GM19238 (cell line): ENCODE measurements around the gene PHKB.

Experiments
- DNase-seq: peaks from one replicate; pipeline ENCODE4 v3.0.0; 2011; ENCODE audit warnings: low spot score; ENCODE audit not compliant: insufficient read length

Gene PHKB

DNA sequence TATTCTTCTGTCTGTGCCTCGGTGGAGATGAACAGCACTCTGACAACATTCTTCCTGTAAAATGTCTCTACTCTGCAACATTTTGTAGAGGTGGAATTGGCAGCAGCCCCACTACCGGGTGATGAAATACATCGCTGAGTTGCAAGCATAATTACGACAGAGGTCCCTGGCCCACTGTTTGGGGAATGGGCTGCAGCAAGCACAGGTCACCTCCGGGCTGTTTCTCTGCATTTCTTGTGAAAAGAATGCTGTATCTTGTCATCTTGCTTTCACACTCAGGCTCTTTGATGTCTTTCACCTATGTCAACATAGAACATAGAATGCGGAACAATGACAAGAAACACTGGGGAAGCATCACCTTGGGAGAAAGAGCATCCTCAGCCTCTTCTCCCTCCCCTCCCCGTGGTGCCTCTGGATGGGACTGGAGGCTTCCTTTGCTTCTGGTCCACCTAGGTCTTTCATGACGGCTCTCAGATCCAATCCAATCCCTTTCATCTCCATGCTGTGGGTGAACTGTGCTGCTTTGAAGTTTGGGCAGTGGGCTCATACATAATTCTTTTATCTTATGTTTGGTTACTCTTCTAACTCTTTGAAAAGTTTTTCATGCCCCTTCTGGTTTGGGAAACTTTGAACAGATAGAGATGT is 265.0 kb downstream of the PHKB start:
- no peak for DNase-seq

DNA sequence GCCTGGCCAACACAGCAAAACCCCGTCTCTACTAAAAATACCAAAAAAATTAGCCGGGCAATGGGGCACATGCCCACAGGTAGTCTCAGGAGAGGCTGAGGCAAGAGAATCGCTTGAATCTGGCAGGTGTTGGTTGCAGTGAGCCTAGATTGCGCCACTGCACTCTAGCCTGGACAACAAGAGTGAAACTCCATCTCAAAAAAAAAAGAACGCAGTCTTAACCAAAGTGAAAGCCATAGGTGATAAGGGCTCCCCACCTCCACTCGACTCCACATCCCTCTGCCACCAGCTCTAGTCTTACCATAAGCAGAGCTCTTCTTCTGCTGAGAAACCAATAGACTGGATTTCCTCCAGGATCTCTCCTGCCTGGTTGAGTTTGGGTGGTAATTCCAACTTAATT is 266.0 kb downstream of the PHKB start:
- no peak for DNase-seq

DNA sequence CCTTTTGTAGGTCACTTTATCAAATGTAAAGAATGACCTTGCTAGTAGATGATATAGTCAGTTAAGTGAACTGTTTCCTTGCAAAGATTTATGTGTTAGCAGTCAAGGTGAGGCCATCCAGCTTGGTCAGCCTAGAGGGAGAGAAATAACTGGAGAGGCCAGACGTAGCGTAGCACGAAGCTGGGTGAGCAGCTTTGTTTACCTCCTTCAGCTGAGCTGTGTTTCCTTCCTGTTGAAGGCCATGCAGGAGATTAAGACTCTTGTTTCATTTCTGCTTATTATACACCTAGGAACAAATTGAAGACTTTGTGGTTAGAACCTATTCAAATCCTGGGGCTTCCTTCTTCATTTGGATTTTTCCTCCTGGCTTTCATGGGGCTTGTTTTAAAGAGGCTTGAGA is 267.1 kb downstream of the PHKB start:
- no peak for DNase-seq

DNA sequence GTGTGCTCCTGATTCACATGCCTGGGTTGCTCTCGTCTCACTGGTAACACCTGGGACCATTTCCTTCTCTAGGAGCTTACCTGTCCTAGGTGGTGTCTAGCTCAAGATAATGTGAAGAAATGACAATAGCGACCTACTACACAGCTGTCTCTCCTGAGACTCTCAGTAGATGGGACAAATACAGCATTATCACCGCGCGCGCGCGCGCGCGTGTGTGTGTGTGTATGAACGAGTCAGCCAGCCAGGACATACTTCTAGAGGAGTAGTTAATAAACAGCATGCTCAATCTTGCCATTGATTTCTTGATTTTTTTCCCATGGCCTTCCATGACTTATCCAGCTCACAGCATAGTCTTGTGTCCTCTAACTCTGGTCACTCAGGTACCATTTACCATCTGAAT is 268.6 kb downstream of the PHKB start:
- no peak for DNase-seq

DNA sequence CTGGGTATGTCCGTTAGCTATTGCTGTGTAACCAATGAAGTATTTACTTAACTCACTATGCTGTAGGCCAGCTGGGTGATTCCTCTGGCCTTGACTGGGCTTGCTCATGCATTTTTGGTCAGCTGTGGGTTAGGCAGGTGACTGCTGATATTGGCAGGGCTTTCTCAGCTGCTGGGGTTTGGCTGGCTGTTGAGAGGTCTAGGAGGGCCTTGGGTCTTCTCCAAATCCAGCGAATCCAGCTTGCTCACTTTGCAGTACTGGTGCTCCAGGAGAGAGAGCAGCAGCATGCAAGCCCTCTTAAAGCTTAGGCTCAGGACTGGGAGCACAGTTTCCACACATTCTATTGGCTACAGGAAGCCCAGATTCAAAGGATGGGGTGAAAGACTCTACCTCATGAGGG is 270.1 kb downstream of the PHKB start:
- no peak for DNase-seq

DNA sequence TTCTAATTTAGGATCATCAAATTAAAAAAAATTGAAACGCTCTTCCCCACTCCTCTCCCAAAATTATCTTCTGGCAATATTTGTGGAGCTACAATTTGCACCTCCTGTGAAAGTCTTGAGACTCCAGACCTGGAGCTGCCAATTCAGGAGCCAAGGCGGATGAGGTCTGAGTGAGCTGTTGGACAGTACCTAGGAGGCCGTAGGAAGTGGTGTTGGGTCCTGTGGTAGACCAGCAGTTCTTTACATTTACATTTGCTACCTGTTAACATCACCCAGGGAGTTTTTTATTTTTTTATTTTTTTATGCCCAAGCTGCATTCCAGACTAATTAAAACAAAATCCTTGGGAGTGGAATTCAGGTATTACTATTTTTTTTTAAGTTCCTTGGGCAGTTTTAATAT is 271.0 kb downstream of the PHKB start:
- no peak for DNase-seq

DNA sequence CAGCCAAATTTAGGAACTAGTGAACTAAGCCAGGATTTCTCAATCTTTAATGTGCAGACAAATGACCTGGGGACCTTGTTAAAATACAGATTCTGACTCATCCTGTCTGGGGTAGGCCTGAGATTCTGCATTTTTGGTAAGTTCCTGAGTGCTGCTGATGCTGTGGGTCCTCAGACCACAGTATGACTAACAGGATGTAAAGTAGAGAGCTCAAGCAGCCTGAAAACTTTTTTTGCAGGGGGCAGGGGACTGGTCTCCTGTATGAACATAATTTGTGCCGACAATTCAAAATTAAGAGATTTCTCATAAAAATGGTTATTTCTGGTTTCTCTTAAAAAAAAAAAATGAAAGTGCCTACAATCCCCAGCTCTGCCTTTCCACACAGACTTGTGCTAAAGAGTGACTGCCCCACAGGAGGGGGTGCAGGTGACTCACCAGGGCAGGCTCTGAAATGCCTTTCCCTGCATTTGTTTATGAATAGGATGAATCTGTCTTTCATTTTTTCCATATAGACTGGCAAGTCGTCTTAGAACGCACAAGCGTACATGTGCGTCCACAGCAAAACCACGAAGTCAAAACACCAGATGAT is 271.5 kb downstream of the PHKB start:
- DNase-seq = no peak

DNA sequence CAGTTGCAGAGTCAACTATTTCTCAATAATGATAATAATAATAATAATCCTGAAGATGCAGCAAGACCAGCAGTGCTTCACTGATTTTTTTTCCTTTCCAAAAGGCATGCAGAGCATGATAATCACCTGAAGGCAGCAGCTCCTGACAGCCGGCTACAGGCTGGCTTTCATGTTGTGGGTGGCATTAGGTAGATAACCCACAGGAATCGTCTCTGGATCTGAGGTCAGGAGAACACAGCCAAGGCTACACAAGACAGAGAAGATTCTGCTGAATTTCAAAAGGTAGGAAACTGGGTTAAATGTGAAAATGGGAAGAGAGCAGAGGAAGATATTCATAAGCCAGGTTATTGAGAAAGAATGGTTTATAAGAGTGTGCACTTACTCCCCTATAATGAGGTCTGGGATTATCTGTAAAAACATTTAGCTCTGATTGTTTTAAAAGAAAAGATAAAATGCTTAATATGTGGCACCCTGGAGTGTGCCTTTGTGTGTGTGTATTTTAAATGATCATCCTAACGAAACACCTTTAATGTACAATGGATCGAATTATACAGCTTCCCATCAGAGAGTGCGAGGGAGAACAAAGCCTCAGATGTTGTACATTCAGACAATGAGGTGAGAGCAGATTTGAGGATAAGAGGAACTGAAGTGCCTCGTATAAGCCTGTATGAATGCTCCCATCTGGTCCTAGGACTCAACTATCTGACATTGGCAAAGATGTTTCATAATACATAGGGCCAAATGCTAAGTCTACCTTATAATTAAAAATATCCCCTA is 273.1 kb downstream of the PHKB start:
- DNase-seq = no peak

DNA sequence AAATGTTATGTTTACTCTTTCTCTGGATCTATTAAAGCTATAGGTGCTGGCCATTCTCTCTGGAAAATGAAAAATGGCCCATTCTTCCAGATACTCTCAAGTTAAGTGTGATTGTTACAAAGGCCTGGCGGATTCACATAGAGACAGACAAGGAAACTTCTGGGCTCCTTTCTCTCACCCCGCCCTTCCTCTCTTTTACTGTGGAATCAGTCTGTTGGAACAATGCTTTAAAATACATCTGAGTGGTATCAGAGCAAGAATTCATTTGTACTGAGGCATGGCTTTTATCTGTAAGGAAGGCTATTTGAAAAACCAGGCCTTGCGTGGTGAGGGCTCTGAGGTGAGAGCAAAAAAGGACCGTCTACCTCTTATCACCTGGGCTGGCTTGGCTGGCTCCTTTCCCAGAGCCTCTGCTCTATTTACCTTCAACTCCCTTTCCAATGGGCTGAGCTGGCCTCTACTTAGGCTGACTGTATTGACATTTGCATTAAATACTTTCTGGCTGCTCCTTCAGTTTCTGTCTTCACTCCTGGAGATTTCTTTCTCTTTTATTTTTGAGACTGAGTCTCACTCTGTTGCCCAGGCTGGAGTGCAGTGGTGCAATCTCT is 274.0 kb downstream of the PHKB start:
- no peak for DNase-seq

DNA sequence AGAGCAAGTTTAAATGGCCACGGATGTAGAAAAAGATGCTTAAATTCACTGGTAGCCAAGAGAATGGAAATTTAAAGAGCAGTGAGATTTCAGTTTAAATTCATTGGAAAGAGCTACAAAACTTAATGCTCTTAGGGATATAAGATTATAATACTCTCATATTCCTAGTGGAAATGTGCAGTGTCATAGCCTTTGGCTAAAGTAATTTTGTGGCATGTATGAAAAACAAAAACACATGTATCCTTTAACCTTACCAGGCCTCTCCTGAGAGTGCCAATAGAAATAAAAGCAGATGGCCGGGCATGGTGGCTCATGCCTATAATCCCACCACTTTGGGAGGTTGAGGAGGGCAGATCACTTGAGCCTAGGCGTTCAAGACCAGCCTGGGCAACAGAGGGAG is 289.2 kb downstream of the PHKB start:
- no peak for DNase-seq
